ENCODE results near the gene SKOR2. TPM values are rescaled to one million over a fixed set of nuclear protein-coding genes. Genes with fewer than 3 reads are reported as not detected.
"Not testable (repeated sequence)": the region's sequence is repeated elsewhere in the genome, so short reads cannot be mapped to it uniquely, and the experiment has no call there.

SKOR2 gene
- total RNA-seq, 1 donor from 2014 or later: not detected

DNA sequence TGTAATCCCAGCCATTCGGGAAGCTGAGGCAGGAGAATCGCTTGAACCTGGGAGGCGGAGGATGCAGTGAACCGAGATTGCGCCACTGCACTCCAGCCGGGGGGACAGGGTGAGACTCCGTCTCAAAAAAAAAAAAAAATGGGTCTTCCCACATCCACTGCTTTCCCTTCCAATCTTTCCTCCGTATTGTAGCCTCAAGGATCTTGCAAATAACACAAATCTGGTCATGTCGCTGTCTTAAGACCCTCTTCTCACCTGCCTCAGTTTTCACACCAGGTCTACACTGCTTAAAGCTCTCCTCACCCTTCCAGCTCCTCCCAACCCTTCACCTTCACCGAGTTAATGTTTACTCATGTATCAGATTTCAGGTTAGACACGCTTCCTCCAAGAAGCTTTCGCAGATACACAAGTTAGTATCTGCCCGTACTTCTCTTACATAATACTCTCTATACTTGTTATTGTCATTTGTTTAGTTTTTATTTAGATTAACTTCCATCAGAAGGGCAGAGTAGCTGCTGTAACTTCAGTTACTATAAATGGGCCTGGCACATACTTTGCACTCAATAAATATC lies 76.8 kb downstream of the SKOR2 start:
- DNase-seq (ENCODE audit: low read depth): peak; percentile 59
- peak overlapping the region; percentile 98 for H3K4me3 ChIP-seq (ENCODE audit: low read depth, low read length)
- TF ChIP-seq, protein P1, sequence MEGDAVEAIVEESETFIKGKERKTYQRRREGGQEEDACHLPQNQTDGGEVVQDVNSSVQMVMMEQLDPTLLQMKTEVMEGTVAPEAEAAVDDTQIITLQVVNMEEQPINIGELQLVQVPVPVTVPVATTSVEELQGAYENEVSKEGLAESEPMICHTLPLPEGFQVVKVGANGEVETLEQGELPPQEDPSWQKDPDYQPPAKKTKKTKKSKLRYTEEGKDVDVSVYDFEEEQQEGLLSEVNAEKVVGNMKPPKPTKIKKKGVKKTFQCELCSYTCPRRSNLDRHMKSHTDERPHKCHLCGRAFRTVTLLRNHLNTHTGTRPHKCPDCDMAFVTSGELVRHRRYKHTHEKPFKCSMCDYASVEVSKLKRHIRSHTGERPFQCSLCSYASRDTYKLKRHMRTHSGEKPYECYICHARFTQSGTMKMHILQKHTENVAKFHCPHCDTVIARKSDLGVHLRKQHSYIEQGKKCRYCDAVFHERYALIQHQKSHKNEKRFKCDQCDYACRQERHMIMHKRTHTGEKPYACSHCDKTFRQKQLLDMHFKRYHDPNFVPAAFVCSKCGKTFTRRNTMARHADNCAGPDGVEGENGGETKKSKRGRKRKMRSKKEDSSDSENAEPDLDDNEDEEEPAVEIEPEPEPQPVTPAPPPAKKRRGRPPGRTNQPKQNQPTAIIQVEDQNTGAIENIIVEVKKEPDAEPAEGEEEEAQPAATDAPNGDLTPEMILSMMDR (conservative IDR thresholded peaks at IDR 0.05; ENCODE audit: low read depth, low read length): no peak

DNA sequence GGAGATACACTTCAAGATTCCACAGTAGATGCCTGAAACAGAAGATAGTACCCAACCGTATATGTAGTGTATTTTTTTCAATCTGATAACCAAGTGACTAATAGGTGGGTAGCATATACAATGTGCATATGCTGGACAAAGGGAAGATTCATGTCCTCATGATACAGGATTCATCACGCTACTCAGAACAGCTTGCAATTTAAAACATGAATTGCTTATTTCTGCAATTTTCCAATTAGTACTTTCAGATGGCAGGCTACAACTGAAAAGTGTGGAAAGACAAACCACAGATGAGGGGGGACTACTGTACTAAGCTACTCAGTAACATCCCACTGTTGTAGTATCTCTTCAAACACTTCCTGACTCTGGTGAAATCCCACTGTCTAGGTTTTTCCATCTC lies 79.0 kb downstream of the SKOR2 start:
- H3K4me3 ChIP-seq (ENCODE audit: low read depth, low read length): no peak overlapping the region
- DNase-seq (ENCODE audit: low read depth): no peak
- TF ChIP-seq, protein P1 (conservative IDR thresholded peaks at IDR 0.05; ENCODE audit: low read depth, low read length): no peak

- no peak overlapping the region for H3K4me3 ChIP-seq (ENCODE audit: low read depth, low read length)
- DNase-seq (ENCODE audit: low read depth): no peak
- TF ChIP-seq, protein P1 (conservative IDR thresholded peaks at IDR 0.05; ENCODE audit: low read depth, low read length): no peak
Observed at GRCh38 chr18:47168913-47169312, 82.5 kb downstream of the SKOR2 start.

- H3K4me3 ChIP-seq (ENCODE audit: low read depth, low read length): no peak overlapping the region
- TF ChIP-seq, protein P1 (conservative IDR thresholded peaks at IDR 0.05; ENCODE audit: low read depth, low read length): no peak
- DNase-seq (ENCODE audit: low read depth): no peak
Observed at GRCh38 chr18:47168509-47168908, 83.0 kb downstream of the SKOR2 start.

GRCh38 chr18:47166294-47166693 lies 85.2 kb downstream of the SKOR2 start:
- DNase-seq (ENCODE audit: low read depth): no peak
- TF ChIP-seq, protein P1 (conservative IDR thresholded peaks at IDR 0.05; ENCODE audit: low read depth, low read length): no peak

GRCh38 chr18:47163241-47163640 lies 88.2 kb downstream of the SKOR2 start:
- H3K4me3 ChIP-seq (ENCODE audit: low read depth, low read length): peak overlapping the region; percentile 14
- DNase-seq (ENCODE audit: low read depth): no peak
- TF ChIP-seq, protein P1 (conservative IDR thresholded peaks at IDR 0.05; ENCODE audit: low read depth, low read length): no peak

More at GRCh38 chr18:47166294-47166693, 85.2 kb downstream of the SKOR2 start:
- H3K4me3 ChIP-seq (ENCODE audit: low read depth, low read length): no peak overlapping the region

GRCh38 chr18:47160256-47160655 lies 91.2 kb downstream of the SKOR2 start:
- H3K4me3 ChIP-seq (ENCODE audit: low read depth, low read length): no peak overlapping the region
- TF ChIP-seq, protein P1 (conservative IDR thresholded peaks at IDR 0.05; ENCODE audit: low read depth, low read length): no peak
- no peak for DNase-seq (ENCODE audit: low read depth)

- not testable (repeated sequence) for H3K4me3 ChIP-seq (ENCODE audit: low read depth, low read length); DNase-seq (ENCODE audit: low read depth)
Observed at GRCh38 chr18:47158404-47158803, 93.1 kb downstream of the SKOR2 start.
